Stomach (tissue), 4 donors: Measurements from ENCODE around the gene FKBP10.

Experiments used
- CTCF ChIP-seq, 7 experiments: fragments of 450-650 bp in 4 of 7; fragments of 200-600 bp in 3 of 7; sonication (generic) in 3 of 7; IDR thresholded peaks; one replicate each; pipeline ENCODE4 v1.5.1; 2016 to 2019; ENCODE audit warnings: antibody characterized with exemption in 7 of 7, control low read depth in 2 of 7, mild to moderate bottlenecking in 1 of 7
- POLR2A ChIP-seq, 4 donors: fragments of 450-650 bp; IDR thresholded peaks; one replicate each; pipeline ENCODE4 v1.6.1; 2016; ENCODE audit warnings: antibody characterized with exemption in 4 of 4, control low read depth in 2 of 4, mild to moderate bottlenecking in 1 of 4, moderate library complexity in 1 of 4

DNA sequence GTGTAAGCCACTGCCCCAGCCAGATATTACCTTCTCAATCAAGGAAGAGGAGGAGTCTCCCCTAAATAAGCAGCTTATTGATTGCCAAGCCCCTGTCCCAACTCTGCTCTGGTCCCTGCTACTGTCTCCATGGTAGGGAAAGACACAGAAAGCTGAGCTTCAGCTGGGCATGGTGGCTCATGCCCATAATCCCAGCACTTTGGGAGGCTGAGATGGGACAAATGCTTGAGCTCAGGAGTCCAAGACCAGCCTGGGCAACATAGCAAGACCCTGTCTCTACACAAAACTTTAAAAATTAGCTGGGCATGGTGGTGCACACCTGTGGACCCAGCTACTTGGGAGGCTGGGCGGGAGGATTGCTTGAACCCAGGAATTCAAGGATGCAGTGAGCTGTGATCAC lies 32.9 kb upstream of the FKBP10 start:
- TF ChIP-seq CTCF (IDR thresholded peaks at IDR 0.05), result no peak
- no peak for TF ChIP-seq POLR2A (IDR thresholded peaks at IDR 0.05)
